WTC11 (cell line): ENCODE measurements around the gene SLC15A5. TPM values are rescaled to one million over a fixed set of nuclear protein-coding genes. Genes with fewer than 3 reads are reported as not detected.

ENCODE experiments used
- ATAC-seq: fragments of 200-7000 bp; cut with Tn5 transposase; 2 replicates; pipeline ENCODE4 v1.10.0; 2021; ENCODE audit warnings: mild to moderate bottlenecking, moderate library complexity
- CTCF ChIA-PET: fragments of 300-600 bp; sonication (Branson Sonifier 250); formaldehyde crosslinking; loops from one replicate; lab custom pipeline; 2021; ENCODE audit warnings: antibody characterized with exemption; lab: Charles Lee
- POLR2A ChIA-PET: fragments of 350-600 bp; sonication (Branson Sonifier 250); formaldehyde crosslinking; loops from one replicate; lab custom pipeline; 2021; ENCODE audit warnings: antibody characterized with exemption; lab: Charles Lee
- DNase-seq: peaks from one replicate; pipeline ENCODE4 v3.0.0; 2021; ENCODE audit warnings: low spot score
- H3K27ac Mint-ChIP-seq: 2 replicates; pipeline ENCODE4 v1.8.0; 2021; ENCODE audit warnings: mixed read lengths
- H3K27me3 Mint-ChIP-seq: 2 replicates; pipeline ENCODE4 v1.8.0; 2021; ENCODE audit warnings: low read depth, mild to moderate bottlenecking, moderate library complexity, mixed read lengths
- H3K36me3 Mint-ChIP-seq: 2 replicates; pipeline ENCODE4 v1.8.0; 2021; ENCODE audit warnings: mixed read lengths
- H3K4me1 Mint-ChIP-seq: 2 replicates; pipeline ENCODE4 v1.8.0; 2022; ENCODE audit warnings: mixed read lengths
- H3K4me3 Mint-ChIP-seq: 2 replicates; pipeline ENCODE4 v1.8.0; 2021; ENCODE audit warnings: mild to moderate bottlenecking, moderate library complexity, mixed read lengths
- H3K9me3 Mint-ChIP-seq: 2 replicates; pipeline ENCODE4 v1.8.0; 2021; ENCODE audit warnings: mixed read lengths
- CTCF ChIP-seq: fragments of 200-600 bp; IDR thresholded peaks from 2 replicates; pipeline ENCODE4 v1.8.0; 2022; ENCODE audit warnings: antibody characterized with exemption
- E2F1 ChIP-seq: sonication (generic); formaldehyde crosslinking; IDR thresholded peaks from 2 replicates; pipeline ENCODE4 v1.8.0; 2022; ENCODE audit warnings: mild to moderate bottlenecking, missing genetic modification reagents
- ETV6 ChIP-seq: sonication (generic); formaldehyde crosslinking; IDR thresholded peaks from 2 replicates; pipeline ENCODE4 v1.8.1; 2022; ENCODE audit warnings: mild to moderate bottlenecking, missing genetic modification reagents
- GTF2I ChIP-seq: fragments of 250-450 bp; sonication (Bioruptor Pico); conservative IDR thresholded peaks from 2 replicates; pipeline ENCODE4 v1.4.0; 2021; ENCODE audit warnings: mild to moderate bottlenecking
- MAX ChIP-seq: sonication (generic); formaldehyde crosslinking; IDR thresholded peaks from 2 replicates; pipeline ENCODE4 v1.8.0; 2022; ENCODE audit warnings: mild to moderate bottlenecking, missing genetic modification reagents
- MYBL2 ChIP-seq: sonication (generic); formaldehyde crosslinking; IDR thresholded peaks from 2 replicates; pipeline ENCODE4 v1.8.1; 2023; ENCODE audit warnings: mild to moderate bottlenecking, moderate library complexity, missing genetic modification reagents
- RELA ChIP-seq: sonication (generic); formaldehyde crosslinking; IDR thresholded peaks from 2 replicates; pipeline ENCODE4 v1.8.1; 2022; ENCODE audit warnings: missing genetic modification reagents, mild to moderate bottlenecking, borderline replicate concordance
- ZNF121 ChIP-seq: sonication (generic); formaldehyde crosslinking; IDR thresholded peaks from 2 replicates; pipeline ENCODE4 v1.8.0; 2023; ENCODE audit warnings: missing genetic modification reagents
- ZNF263 ChIP-seq: sonication (generic); formaldehyde crosslinking; IDR thresholded peaks from 2 replicates; pipeline ENCODE4 v1.8.1; 2022; ENCODE audit warnings: low read depth, mild to moderate bottlenecking, moderate library complexity, missing genetic modification reagents
- ZNF317 ChIP-seq: sonication (generic); formaldehyde crosslinking; IDR thresholded peaks from 2 replicates; pipeline ENCODE4 v1.8.1; 2023; ENCODE audit warnings: low read depth, mild to moderate bottlenecking, moderate library complexity, missing genetic modification reagents, borderline replicate concordance
- ZNF396 ChIP-seq: fragments of 250-450 bp; sonication (Bioruptor Pico); IDR thresholded peaks from 2 replicates; pipeline ENCODE4 v1.8.0; 2021; ENCODE audit warnings: mild to moderate bottlenecking, moderate library complexity, borderline replicate concordance
- total RNA-seq: library from RNA; stranded (reverse); gene quantifications from 3 replicates; pipeline ENCODE4 v1.2.3, GENCODE V29; 2021
- TF ChIP-seq, protein P1 (sequence below): sonication (generic); formaldehyde crosslinking; IDR thresholded peaks from 2 replicates; pipeline ENCODE4 v1.8.1; 2022; ENCODE audit warnings: mild to moderate bottlenecking, moderate library complexity, missing genetic modification reagents
- TF ChIP-seq, protein P2 (sequence below): sonication (generic); formaldehyde crosslinking; conservative IDR thresholded peaks from 2 replicates; pipeline ENCODE4 v1.8.1; 2022; ENCODE audit warnings: mild to moderate bottlenecking, missing genetic modification reagents
- TF ChIP-seq, protein P3 (sequence below): sonication (generic); formaldehyde crosslinking; IDR thresholded peaks from 2 replicates; pipeline ENCODE4 v1.8.1; 2023; ENCODE audit warnings: mild to moderate bottlenecking, moderate library complexity, missing genetic modification reagents

SLC15A5 gene
- total RNA-seq, 1 experiment from 2014 or later: not detected

DNA sequence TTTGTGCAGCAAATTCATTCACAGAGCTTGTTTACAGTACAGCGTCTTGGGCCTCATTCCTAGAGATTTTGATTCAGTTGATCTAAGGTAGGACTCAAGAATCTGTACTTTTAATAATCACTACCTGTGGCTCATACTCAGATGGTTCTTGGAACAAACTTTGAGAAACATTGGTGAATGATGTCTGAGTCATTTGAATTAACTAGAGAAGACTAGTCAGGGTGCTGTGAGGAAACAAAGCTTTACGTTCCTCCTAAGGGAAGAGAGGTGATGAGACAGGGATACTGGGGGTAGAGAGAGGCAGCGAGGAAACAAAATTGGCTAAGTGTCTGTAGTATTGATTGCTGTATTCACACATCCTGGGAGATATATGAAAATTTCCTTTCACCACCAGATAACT, 109.4 kb downstream of the SLC15A5 start:
- DNase-seq: no peak
- CTCF ChIA-PET: interaction anchor here (1.1 to 1.5 kb wide), 2 partner anchors 192 to 217 kb away, joined by 4 read pairs; no protein-coding TSS in a partner anchor
- Mint-ChIP-seq H3K9me3 (no peaks in the 10 kb centered on the region), H3K4me1 (peaks cover 8% of the 10 kb centered on the region), H3K4me3 (no peak overlapping the region)
- TF ChIP-seq, protein P1, sequence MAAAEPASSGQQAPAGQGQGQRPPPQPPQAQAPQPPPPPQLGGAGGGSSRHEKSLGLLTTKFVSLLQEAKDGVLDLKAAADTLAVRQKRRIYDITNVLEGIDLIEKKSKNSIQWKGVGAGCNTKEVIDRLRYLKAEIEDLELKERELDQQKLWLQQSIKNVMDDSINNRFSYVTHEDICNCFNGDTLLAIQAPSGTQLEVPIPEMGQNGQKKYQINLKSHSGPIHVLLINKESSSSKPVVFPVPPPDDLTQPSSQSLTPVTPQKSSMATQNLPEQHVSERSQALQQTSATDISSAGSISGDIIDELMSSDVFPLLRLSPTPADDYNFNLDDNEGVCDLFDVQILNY: no peak
- TF ChIP-seq E2F1 (CRISPR knock-in tag) (no peak), ZNF396 (CRISPR knock-in tag) (no peak), ZNF263 (CRISPR knock-in tag) (no peak), MAX (CRISPR knock-in tag) (no peak), ETV6 (CRISPR knock-in tag) (no peak)
- TF ChIP-seq, all 79 proteins: peak for 0
- POLR2A ChIA-PET: interaction anchor here (1.1 kb wide), 1 partner anchor 519 kb away, joined by 3 read pairs; no protein-coding TSS in a partner anchor
- Mint-ChIP-seq H3K27me3 (no peaks in the 10 kb centered on the region; the same call in 1 of the 2 replicates), H3K27ac (no peak overlapping the region), H3K36me3 (no peaks in the 10 kb centered on the region)
- no peak for ATAC-seq

DNA sequence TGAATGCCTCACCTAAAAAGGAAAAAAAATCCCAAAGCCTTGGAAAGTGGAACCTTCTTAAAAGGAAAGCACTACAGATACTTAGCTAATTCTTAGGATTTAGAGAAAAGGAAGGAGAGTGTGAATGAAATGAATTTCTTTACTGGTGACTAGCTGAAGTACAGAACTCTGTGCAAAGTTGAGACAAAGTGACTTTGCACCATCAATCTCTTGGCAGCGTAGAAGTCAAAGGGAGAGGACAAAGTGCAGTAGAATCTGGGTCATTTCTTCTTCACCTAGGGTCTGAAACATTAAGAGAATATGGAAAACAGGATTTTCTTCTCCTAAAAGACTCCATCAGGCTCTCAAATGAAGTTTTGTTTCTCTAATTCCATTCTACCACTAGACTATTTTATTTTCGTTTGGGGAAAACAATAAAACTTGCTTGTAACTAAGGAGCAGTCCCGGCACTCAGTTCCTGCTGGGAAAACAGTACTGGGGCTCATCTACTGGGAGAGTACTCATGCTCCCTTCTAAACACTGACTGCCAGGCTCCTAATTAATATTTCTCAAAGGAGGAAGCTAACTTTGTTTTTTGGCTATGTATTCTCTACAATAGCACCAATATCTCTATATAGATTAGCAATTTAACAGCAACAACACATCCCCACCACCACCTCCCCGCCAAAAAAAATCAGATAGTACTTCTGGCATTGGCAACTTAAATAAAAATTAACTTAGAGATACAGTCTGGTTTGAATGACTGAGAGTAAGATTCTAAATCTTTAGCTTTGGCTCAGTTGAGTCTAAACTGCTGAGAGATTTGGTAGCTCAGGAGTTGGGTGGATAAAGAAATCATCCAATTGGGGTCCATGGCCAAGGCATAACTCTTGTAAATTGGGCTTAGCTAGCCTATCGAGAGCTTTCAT, 110.7 kb downstream of the SLC15A5 start:
- ATAC-seq (no peak), DNase-seq (no peak)
- POLR2A ChIA-PET: no interaction called here
- Mint-ChIP-seq H3K27me3 (no peaks in the 10 kb centered on the region; the same call in 1 of the 2 replicates), H3K36me3 (no peaks in the 10 kb centered on the region), H3K4me3 (no peak overlapping the region), H3K9me3 (no peaks in the 10 kb centered on the region), H3K4me1 (peaks cover 10% of the 10 kb centered on the region), H3K27ac (no peak overlapping the region)
- TF ChIP-seq, protein P2, sequence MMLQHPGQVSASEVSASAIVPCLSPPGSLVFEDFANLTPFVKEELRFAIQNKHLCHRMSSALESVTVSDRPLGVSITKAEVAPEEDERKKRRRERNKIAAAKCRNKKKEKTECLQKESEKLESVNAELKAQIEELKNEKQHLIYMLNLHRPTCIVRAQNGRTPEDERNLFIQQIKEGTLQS (CRISPR knock-in tag): no peak
- TF ChIP-seq MYBL2 (CRISPR knock-in tag): no peak
- TF ChIP-seq, protein P3, sequence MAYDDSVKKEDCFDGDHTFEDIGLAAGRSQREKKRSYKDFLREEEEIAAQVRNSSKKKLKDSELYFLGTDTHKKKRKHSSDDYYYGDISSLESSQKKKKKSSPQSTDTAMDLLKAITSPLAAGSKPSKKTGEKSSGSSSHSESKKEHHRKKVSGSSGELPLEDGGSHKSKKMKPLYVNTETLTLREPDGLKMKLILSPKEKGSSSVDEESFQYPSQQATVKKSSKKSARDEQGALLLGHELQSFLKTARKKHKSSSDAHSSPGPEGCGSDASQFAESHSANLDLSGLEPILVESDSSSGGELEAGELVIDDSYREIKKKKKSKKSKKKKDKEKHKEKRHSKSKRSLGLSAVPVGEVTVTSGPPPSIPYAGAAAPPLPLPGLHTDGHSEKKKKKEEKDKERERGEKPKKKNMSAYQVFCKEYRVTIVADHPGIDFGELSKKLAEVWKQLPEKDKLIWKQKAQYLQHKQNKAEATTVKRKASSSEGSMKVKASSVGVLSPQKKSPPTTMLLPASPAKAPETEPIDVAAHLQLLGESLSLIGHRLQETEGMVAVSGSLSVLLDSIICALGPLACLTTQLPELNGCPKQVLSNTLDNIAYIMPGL (CRISPR knock-in tag): no peak
- no peak for TF ChIP-seq ZNF317 (CRISPR knock-in tag)
- no peak for TF ChIP-seq RELA (CRISPR knock-in tag)
- TF ChIP-seq GTF2I (CRISPR knock-in tag): no peak
- TF ChIP-seq ZNF121: no peak
- no peak for TF ChIP-seq CTCF
- TF ChIP-seq, protein P1: no peak
- CTCF ChIA-PET: interaction anchor here (0.6 to 1.5 kb wide), 6 partner anchors 32 to 219 kb away, joined by 3 to 4 read pairs (median 4); no protein-coding TSS in a partner anchor
